IMR-90 (cell line): Measurements from ENCODE around the gene BCL2L1. TPM values are rescaled to one million over a fixed set of nuclear protein-coding genes. Genes with fewer than 3 reads are reported as not detected.

Experiments used
- ATAC-seq: fragments of 200-7000 bp; cut with Tn5 transposase; 2 replicates; pipeline ENCODE4 v1.9.1; 2020; ENCODE audit warnings: low read depth, mild to moderate bottlenecking, moderate library complexity
- BruUV-seq: library from RNA; stranded (reverse); fragments of 400-500 nt; replicated peaks from 2 replicates; lab custom pipeline; 2021; lab: Mats Ljungman, UMichigan
- CTCF ChIA-PET: fragments of 300-600 bp; formaldehyde crosslinking; extraction: SDS; loops from one replicate; lab custom pipeline; 2021; ENCODE audit warnings: antibody characterized with exemption; lab: Yijun Ruan, JAX
- POLR2A ChIA-PET: fragments of 300-600 bp; sonication (Branson Sonifier 250); formaldehyde crosslinking; loops from one replicate; lab custom pipeline; 2022; ENCODE audit warnings: antibody characterized with exemption; ENCODE audit not compliant: unreplicated experiment; lab: Charles Lee
- DNase-seq: peaks from one replicate; pipeline ENCODE4 v3.0.0; 2013
- H2AFZ ChIP-seq: replicated peaks from 2 replicates; pipeline ENCODE3; 2013; ENCODE audit warnings: low read length, mild to moderate bottlenecking; ENCODE audit not compliant: poor library complexity
- H2AK5ac ChIP-seq: 2 replicates; pipeline ENCODE4 v1.6.1; 2013; ENCODE audit warnings: low read depth, low read length, inconsistent platforms
- H2AK9ac ChIP-seq: replicated peaks from 2 replicates; pipeline ENCODE3; 2013; ENCODE audit warnings: mild to moderate bottlenecking, low read depth, low read length, moderate library complexity; ENCODE audit not compliant: poor library complexity
- H2BK120ac ChIP-seq: 2 replicates; pipeline ENCODE4 v1.6.1; 2013; ENCODE audit warnings: low read depth, low read length, inconsistent platforms
- H2BK15ac ChIP-seq: 3 replicates; pipeline ENCODE4 v1.6.1; 2013; ENCODE audit warnings: low read depth, low read length, inconsistent platforms
- H2BK20ac ChIP-seq: 2 replicates; pipeline ENCODE4 v1.6.1; 2013; ENCODE audit warnings: low read depth, mild to moderate bottlenecking, inconsistent platforms, low read length, moderate library complexity
- H2BK5ac ChIP-seq: 2 replicates; pipeline ENCODE4 v1.6.1; 2013; ENCODE audit warnings: mild to moderate bottlenecking, low read depth, low read length, inconsistent platforms; ENCODE audit not compliant: poor library complexity, severe bottlenecking
- H3K14ac ChIP-seq: replicated peaks from 2 replicates; pipeline ENCODE4 v1.6.1; 2013; ENCODE audit warnings: low read depth, low read length, inconsistent platforms
- H3K18ac ChIP-seq: 2 replicates; pipeline ENCODE4 v1.6.1; 2013; ENCODE audit warnings: low read depth, low read length, control low read depth
- H3K23ac ChIP-seq: 2 replicates; pipeline ENCODE4 v1.6.1; 2013; ENCODE audit warnings: low read depth, low read length, inconsistent platforms
- H3K27ac ChIP-seq: 2 replicates; pipeline ENCODE4 v1.5.1; 2013; ENCODE audit warnings: mild to moderate bottlenecking, control low read depth, low read length; ENCODE audit not compliant: insufficient read depth
- H3K27me3 ChIP-seq: 2 replicates; pipeline ENCODE4 v1.6.1; 2013; ENCODE audit warnings: low read length; ENCODE audit not compliant: control insufficient read depth, insufficient read depth
- H3K36me3 ChIP-seq: 2 replicates; pipeline ENCODE4 v1.6.1; 2013; ENCODE audit warnings: low read length, mixed read lengths; ENCODE audit not compliant: control insufficient read depth, insufficient read depth
- H3K4ac ChIP-seq: 2 replicates; pipeline ENCODE4 v1.6.1; 2013; ENCODE audit warnings: low read depth, low read length, inconsistent platforms
- H3K4me1 ChIP-seq: 2 replicates; pipeline ENCODE4 v1.6.1; 2013; ENCODE audit warnings: low read length, mixed read lengths; ENCODE audit not compliant: control insufficient read depth, insufficient read depth
- H3K4me2 ChIP-seq: 2 replicates; pipeline ENCODE4 v1.6.1; 2013; ENCODE audit warnings: low read depth, mild to moderate bottlenecking, control low read depth, low read length, moderate library complexity
- H3K4me3 ChIP-seq: 2 replicates; pipeline ENCODE4 v1.5.1; 2013; ENCODE audit warnings: low read depth, mild to moderate bottlenecking, control low read depth, low read length, moderate library complexity; ENCODE audit not compliant: insufficient read depth
- H3K56ac ChIP-seq: 2 replicates; pipeline ENCODE4 v1.6.1; 2013; ENCODE audit warnings: low read length, inconsistent platforms; ENCODE audit not compliant: insufficient read depth; ENCODE audit errors: extremely low read depth
- H3K79me1 ChIP-seq, 2 experiments: 2 replicates each; pipeline ENCODE4 v1.6.1; 2013; ENCODE audit warnings: low read length in 2 of 2, inconsistent platforms in 1 of 2, low read depth in 1 of 2
- H3K9ac ChIP-seq: 2 replicates; pipeline ENCODE4 v1.6.1; 2013; ENCODE audit warnings: low read depth, low read length, control low read depth
- H3K9me1 ChIP-seq: 2 replicates; pipeline ENCODE4 v1.6.1; 2013; ENCODE audit warnings: low read length, inconsistent platforms; ENCODE audit not compliant: insufficient read depth
- H3K9me3 ChIP-seq: 2 replicates; pipeline ENCODE4 v1.6.1; 2013; ENCODE audit warnings: low read length; ENCODE audit not compliant: control insufficient read depth, insufficient read depth
- H4K20me1 ChIP-seq: 2 replicates; pipeline ENCODE4 v1.6.1; 2013; ENCODE audit warnings: low read length, inconsistent platforms; ENCODE audit not compliant: insufficient read depth
- H4K5ac ChIP-seq: 2 replicates; pipeline ENCODE4 v1.6.1; 2013; ENCODE audit warnings: mild to moderate bottlenecking, low read depth, low read length, control low read depth
- H4K8ac ChIP-seq, 2 experiments: 2 replicates each; pipeline ENCODE4 v1.6.1; 2013; ENCODE audit warnings: low read depth in 2 of 2, low read length in 2 of 2, control low read depth in 1 of 2, inconsistent platforms in 1 of 2
- H4K91ac ChIP-seq: 2 replicates; pipeline ENCODE4 v1.6.1; 2013; ENCODE audit warnings: low read depth, low read length, inconsistent platforms; ENCODE audit not compliant: insufficient read depth
- BHLHE40 ChIP-seq: fragments of 150-350 bp; IDR thresholded peaks from 2 replicates; pipeline ENCODE4 v1.6.1; 2016; ENCODE audit warnings: mild to moderate bottlenecking, low read depth, low read length
- CEBPB ChIP-seq: IDR thresholded peaks from 2 replicates; pipeline ENCODE4 v1.6.1; 2012; ENCODE audit warnings: low read depth, low read length, improper control_type of control experiment
- CHD1 ChIP-seq: IDR thresholded peaks from 2 replicates; pipeline ENCODE4 v1.6.1; 2012; ENCODE audit warnings: low read depth, low read length, improper control_type of control experiment
- CTCF ChIP-seq: conservative IDR thresholded peaks from 2 replicates; pipeline ENCODE4 v1.5.1; 2012; ENCODE audit warnings: mild to moderate bottlenecking, low read depth, low read length, improper control_type of control experiment
- FOS ChIP-seq: fragments of 150-350 bp; IDR thresholded peaks from 2 replicates; pipeline ENCODE4 v1.6.1; 2016; ENCODE audit warnings: low read depth, low read length
- MAFK ChIP-seq: IDR thresholded peaks from 2 replicates; pipeline ENCODE4 v1.6.1; 2012; ENCODE audit warnings: low read depth, low read length, improper control_type of control experiment
- MAZ ChIP-seq: IDR thresholded peaks from 2 replicates; pipeline ENCODE4 v1.6.1; 2012; ENCODE audit warnings: low read depth, mild to moderate bottlenecking, low read length, improper control_type of control experiment, moderate library complexity, borderline replicate concordance
- MXI1 ChIP-seq: IDR thresholded peaks from 2 replicates; pipeline ENCODE4 v1.6.1; 2012; ENCODE audit warnings: low read depth, mild to moderate bottlenecking, low read length, moderate library complexity, borderline replicate concordance
- NFE2L2 ChIP-seq: fragments of 150-350 bp; IDR thresholded peaks from 2 replicates; pipeline ENCODE4 v1.6.1; 2016; ENCODE audit warnings: low read depth, mild to moderate bottlenecking, low read length
- POLR2A ChIP-seq: IDR thresholded peaks from 2 replicates; pipeline ENCODE4 v1.6.1; 2012; ENCODE audit warnings: mild to moderate bottlenecking, low read depth, low read length
- RAD21 ChIP-seq: IDR thresholded peaks from 2 replicates; pipeline ENCODE4 v1.6.1; 2012; ENCODE audit warnings: low read length, improper control_type of control experiment
- RCOR1 ChIP-seq: IDR thresholded peaks from 2 replicates; pipeline ENCODE4 v1.6.1; 2012; ENCODE audit warnings: mild to moderate bottlenecking, low read length, improper control_type of control experiment; ENCODE audit not compliant: insufficient replicate concordance
- RFX5 ChIP-seq: IDR thresholded peaks from 2 replicates; pipeline ENCODE4 v1.8.0; 2012; ENCODE audit warnings: low read depth, mild to moderate bottlenecking, low read length, moderate library complexity
- SMC3 ChIP-seq: fragments of 150-350 bp; IDR thresholded peaks from 2 replicates; pipeline ENCODE4 v1.6.1; 2016; ENCODE audit warnings: low read depth, mild to moderate bottlenecking, antibody characterized with exemption, low read length, moderate library complexity
- USF2 ChIP-seq: fragments of 150-350 bp; IDR thresholded peaks from 2 replicates; pipeline ENCODE4 v1.6.1; 2017; ENCODE audit warnings: mild to moderate bottlenecking, antibody characterized with exemption, low read length, low read depth
- WGBS, 2 experiments: methylation state at CpG; one replicate each; pipeline versions ENCODE4 v1.1.5 to v1.1.7; 2013; ENCODE audit warnings: missing lambda C conversion rate in 2 of 2; ENCODE audit not compliant: insufficient read length in 1 of 2; ENCODE audit errors: extremely low coverage in 2 of 2; 5-methylcytosine and 5-hydroxymethylcytosine counted together
- dilution Hi-C: fragments of 300-500 bp; cut with HindIII; formaldehyde crosslinking; loops from one replicate; pipeline ENCODE4 v1.14.3; 2018; ENCODE audit warnings: low sequenced_read_pairs; ENCODE audit not compliant: unreplicated experiment
- in situ Hi-C: fragments of 300-500 bp; cut with MboI; formaldehyde crosslinking; loops from 3 replicates; pipeline ENCODE4 v1.14.3; 2019; ENCODE audit warnings: low sequenced_read_pairs, inconsistent platforms, mixed read lengths
- intact Hi-C: fragments of 100-400 bp; cut with micrococcal nuclease; formaldehyde crosslinking; loops from 2 replicates; pipeline ENCODE4 v1.10.0; 2022
- polyA plus RNA-seq, 3 experiments: library from polyadenylated mRNA; depleted of rRNA; stranded (reverse); fragments of >200 nt; gene quantifications; 2 replicates each; pipeline ENCODE4 v1.2.3, GENCODE V29; 2012; ENCODE audit warnings: low replicate concordance in 1 of 3
- total RNA-seq: library from RNA; depleted of rRNA; stranded (reverse); fragments of >200 nt; gene quantifications from 2 replicates; pipeline ENCODE4 v1.2.3, GENCODE V29; 2012
- TF ChIP-seq, protein P1 (sequence below): fragments of 150-350 bp; IDR thresholded peaks from 2 replicates; pipeline ENCODE4 v1.6.1; 2016; ENCODE audit warnings: low read depth, mild to moderate bottlenecking, low read length, moderate library complexity, borderline replicate concordance

The BCL2L1 gene
- total and polyA plus RNA-seq, 2 of the 4 experiments (the other 2 are of a cell fraction), result 40.2 to 41.9 TPM

- in situ Hi-C loops, result no loop called here
- H2BK15ac ChIP-seq, result no peak overlapping the region
- TF ChIP-seq MAFK (no peak), POLR2A (no peak), MXI1 (no peak), FOS (no peak), CEBPB (no peak), RFX5 (no peak), CTCF (no peak), RCOR1 (no peak), USF2 (no peak), BHLHE40 (no peak), CHD1 (no peak), NFE2L2 (no peak), MAZ (no peak), RAD21 (no peak), SMC3 (no peak)
- TF ChIP-seq, protein P1, sequence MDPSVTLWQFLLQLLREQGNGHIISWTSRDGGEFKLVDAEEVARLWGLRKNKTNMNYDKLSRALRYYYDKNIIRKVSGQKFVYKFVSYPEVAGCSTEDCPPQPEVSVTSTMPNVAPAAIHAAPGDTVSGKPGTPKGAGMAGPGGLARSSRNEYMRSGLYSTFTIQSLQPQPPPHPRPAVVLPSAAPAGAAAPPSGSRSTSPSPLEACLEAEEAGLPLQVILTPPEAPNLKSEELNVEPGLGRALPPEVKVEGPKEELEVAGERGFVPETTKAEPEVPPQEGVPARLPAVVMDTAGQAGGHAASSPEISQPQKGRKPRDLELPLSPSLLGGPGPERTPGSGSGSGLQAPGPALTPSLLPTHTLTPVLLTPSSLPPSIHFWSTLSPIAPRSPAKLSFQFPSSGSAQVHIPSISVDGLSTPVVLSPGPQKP, result no peak
- intact Hi-C loops, result no loop called here
- dilution Hi-C loops, result no loop called here
- H3K23ac ChIP-seq, result no peak overlapping the region
- BruUV-seq, result no TSS peak
- no peak overlapping the region for H3K4ac ChIP-seq
- H4K20me1 ChIP-seq, result no peaks in the 10 kb centered on the region
- peaks cover 43 to 81% of the 10 kb centered on the region in 2 experiments for H3K79me1 ChIP-seq
- no CpG with 5 or more reads among the region's 2 CpGs for WGBS, 2 experiments
- CTCF ChIA-PET, result no interaction called here
- H3K56ac ChIP-seq, result no peak overlapping the region
- POLR2A ChIA-PET, result no interaction called here
- ATAC-seq (no peak), DNase-seq (no peak)
- no peak overlapping the region for H2BK120ac ChIP-seq
- no peak overlapping the region for H4K91ac ChIP-seq
- H2AFZ ChIP-seq, result no peak overlapping the region
- H3K27ac ChIP-seq, result no peak overlapping the region
- H3K36me3 ChIP-seq, result peaks cover 21% of the 10 kb centered on the region
- H3K9me3 ChIP-seq, result no peaks in the 10 kb centered on the region
- H3K18ac ChIP-seq, result no peak overlapping the region
- H2AK9ac ChIP-seq, result no peak overlapping the region
- no peaks in the 10 kb centered on the region for H3K27me3 ChIP-seq
- H3K9me1 ChIP-seq, result peaks cover 34% of the 10 kb centered on the region
- H2BK5ac ChIP-seq, result no peak overlapping the region
- H4K5ac ChIP-seq, result no peak overlapping the region
- no peak overlapping the region for H3K4me2 ChIP-seq
- H2BK20ac ChIP-seq, result no peak overlapping the region
- H3K14ac ChIP-seq, result no peak overlapping the region
- no peak overlapping the region for H3K4me3 ChIP-seq
- H2AK5ac ChIP-seq, result no peak overlapping the region
- peaks cover 17% of the 10 kb centered on the region for H3K4me1 ChIP-seq
- H3K9ac ChIP-seq, result no peak overlapping the region
- no peak overlapping the region for H4K8ac ChIP-seq
These were observed 14.5 kb downstream of the BCL2L1 start for GRCh38 chr20:31707994-31708735.
